K562 (cell line): ENCODE results near the gene COQ8B.
"Not testable (repeated sequence)": the region's sequence is repeated elsewhere in the genome, so short reads cannot be mapped to it uniquely, and the experiment has no call there.

ENCODE experiments used
- ADNP ChIP-seq: fragments of 200-800 bp; sonication (Bioruptor generic); IDR thresholded peaks from 2 replicates; pipeline ENCODE4 v1.6.1; 2016; ENCODE audit warnings: missing genetic modification characterization, missing compliant biosample characterization
- CTCF ChIP-seq, 3 experiments: IDR thresholded peaks in 2 of 3; conservative IDR thresholded peaks in 1 of 3; 2 replicates each; pipeline ENCODE4 v1.5.1; 2011 to 2012; ENCODE audit warnings: low read length in 3 of 3, mild to moderate bottlenecking in 3 of 3, control low read depth in 2 of 3, improper control_type of control experiment in 1 of 3, inconsistent platforms in 1 of 3, low read depth in 1 of 3, mixed read lengths in 1 of 3, moderate library complexity in 1 of 3; ENCODE audit not compliant: insufficient read depth in 2 of 3
- REST ChIP-seq, 2 experiments: fragments of 450-650 bp; formaldehyde crosslinking in 1 of 2; IDR thresholded peaks; 2 replicates each; pipeline versions ENCODE4 v1.4.0 to v1.6.1; 2014 to 2020; ENCODE audit warnings: mild to moderate bottlenecking in 2 of 2, borderline replicate concordance in 1 of 2, low read depth in 1 of 2
- ZNF384 ChIP-seq: IDR thresholded peaks from 2 replicates; pipeline ENCODE4 v1.6.1; 2012; ENCODE audit warnings: low read depth, low read length, improper control_type of control experiment

GRCh38 chr19:40730065-40730464 is 13.4 kb upstream of the COQ8B start:
- not testable (repeated sequence) for TF ChIP-seq ADNP; CTCF (IDR thresholded peaks at IDR 0.05 in 2 of 3, conservative IDR thresholded peaks at IDR 0.05 in 1 of 3; ENCODE audit: insufficient read depth in 2 of 3, low read depth in 1 of 3, low read length in 3 of 3); REST (IDR thresholded peaks at IDR 0.05; ENCODE audit: borderline replicate concordance); REST (CRISPR knock-in tag; IDR thresholded peaks at IDR 0.05; ENCODE audit: low read depth); ZNF384
